ENCODE measurements around the gene SLC9A3. TPM values are rescaled to one million over a fixed set of nuclear protein-coding genes. Genes with fewer than 3 reads are reported as not detected.
A peak's percentile ranks its signal among the peaks of the same experiment; 100 is the strongest.

The SLC9A3 gene
- total RNA-seq, 1 experiment from 2014 or later, result 0.85 TPM

DNA sequence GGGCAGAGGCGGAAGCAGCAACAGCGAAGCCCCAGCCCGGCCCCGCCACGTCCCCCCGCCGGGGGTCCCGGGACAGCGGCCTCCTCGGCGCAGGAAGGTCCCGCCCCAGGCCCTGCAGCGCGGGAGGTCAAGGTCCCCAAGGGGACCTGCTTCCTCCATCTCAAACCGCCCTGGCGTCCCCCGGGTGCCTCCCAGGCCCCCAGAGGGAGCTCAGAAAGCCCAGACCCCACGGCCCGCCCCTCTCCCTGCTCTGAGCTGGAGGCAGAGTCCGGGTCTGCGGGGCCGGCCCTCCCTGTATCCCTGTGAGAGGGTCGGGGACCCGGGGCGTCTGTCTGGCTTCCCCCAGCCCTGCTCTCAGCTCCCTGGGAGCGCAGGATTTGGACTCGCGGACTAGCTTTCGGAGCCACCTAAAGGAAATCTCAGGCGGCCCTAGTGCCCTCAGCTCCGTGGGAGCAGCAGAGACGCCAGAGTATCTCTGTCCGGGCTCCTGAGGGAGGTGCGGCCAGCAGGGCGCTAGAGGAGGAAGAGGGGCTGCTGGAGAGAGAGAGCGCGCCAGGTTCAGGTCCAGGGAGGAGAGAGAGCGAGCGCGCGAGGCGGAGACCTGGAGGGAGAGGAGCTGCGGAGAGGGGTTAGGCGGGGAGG is 50.6 kb downstream of the SLC9A3 start:
- no peak overlapping the region for H3K14ac ChIP-seq (ENCODE audit: insufficient read depth, low read length)
- no peak overlapping the region for H3K56ac ChIP-seq (ENCODE audit: insufficient read length, low read depth, low read length)
- no peaks in the 10 kb centered on the region for H4K20me1 ChIP-seq (ENCODE audit: control insufficient read depth, insufficient read depth, insufficient read length)
- H3K18ac ChIP-seq (ENCODE audit: insufficient read length, low read depth, low read length), result no peak overlapping the region
- H3K4ac ChIP-seq (ENCODE audit: low read depth, low read length), result no peak overlapping the region
- H3K79me1 ChIP-seq (ENCODE audit: insufficient read depth, low read depth, low read length, poor library complexity, severe bottlenecking), result no peaks in the 10 kb centered on the region
- H3K23me2 ChIP-seq (ENCODE audit: insufficient read length, low read depth, low read length, poor library complexity, severe bottlenecking), result peaks cover 16% of the 10 kb centered on the region
- H3K79me2 ChIP-seq (ENCODE audit: insufficient read depth, low read length), result no peaks in the 10 kb centered on the region
- H3K27me3 ChIP-seq (ENCODE audit: insufficient read depth, low read length), result peaks cover 25% of the 10 kb centered on the region; the same call in 1 of the 2 replicates
- no peak overlapping the region for H4K8ac ChIP-seq (replicated peaks; ENCODE audit: insufficient read length, low read depth, low read length)
- H3K9ac ChIP-seq (ENCODE audit: extremely low read depth, insufficient read length, low read length), result no peak overlapping the region
- no peak overlapping the region for H4K5ac ChIP-seq (ENCODE audit: insufficient read length, low read depth, low read length)
- H3K9me3 ChIP-seq (ENCODE audit: control insufficient read depth, low read depth, low read length), result no peaks in the 10 kb centered on the region
- Mint-ChIP-seq H3K4me3 (peak overlapping the region; percentile 66 to 88), H3K36me3 (ENCODE audit: insufficient read depth in 1 of 3, low read depth in 3 of 3) (peaks cover 0 to 6% (median 0%) of the 10 kb centered on the region in 3 experiments; a peak in 2 of 7 replicates), H3K9me3 (no peaks in the 10 kb centered on the region), H3K27ac (no peak overlapping the region), H3K4me1 (peaks cover 7 to 11% of the 10 kb centered on the region in 2 experiments), H3K27me3 (ENCODE audit: low read depth) (peaks cover 45% of the 10 kb centered on the region)
- no peak overlapping the region for H2BK12ac ChIP-seq (ENCODE audit: insufficient read length, low read depth, low read length)
- no peaks in the 10 kb centered on the region for H3K4me1 ChIP-seq (ENCODE audit: insufficient read depth, low read length)
- H2AFZ ChIP-seq (ENCODE audit: low read length), result no peak overlapping the region
- no peak overlapping the region for H3K23ac ChIP-seq (ENCODE audit: insufficient read length, low read depth, low read length)
- H2BK15ac ChIP-seq (ENCODE audit: low read depth, low read length), result no peak overlapping the region
- no CpG with 5 or more reads among the region's 44 CpGs for WGBS (ENCODE audit: extremely low coverage, insufficient read length, low lambda C conversion rate)
- no peak overlapping the region for H2BK5ac ChIP-seq (ENCODE audit: insufficient read length, low read length)
- no peak overlapping the region for H4K91ac ChIP-seq (ENCODE audit: insufficient read length, low read depth, low read length)
- no peak for DNase-seq
- no peak overlapping the region for H2BK20ac ChIP-seq (ENCODE audit: low read depth, low read length, poor library complexity, severe bottlenecking)
- TF ChIP-seq CTCF (conservative IDR thresholded peaks at IDR 0.05), result no peak
- no peak overlapping the region for H2AK5ac ChIP-seq (ENCODE audit: insufficient read length, low read length)
- no peak overlapping the region for H3K27ac ChIP-seq (ENCODE audit: insufficient read length, low read depth, low read length)
- no peak overlapping the region for H3T11ph ChIP-seq (ENCODE audit: low read length)
- peak overlapping the region; percentile 63 for H3K4me2 ChIP-seq (ENCODE audit: insufficient read depth, insufficient read length, low read length)
- H2BK120ac ChIP-seq (ENCODE audit: low read depth, low read length, poor library complexity, severe bottlenecking), result no peak overlapping the region

Measured in H9 (cell line).